DND-41 (cell line): ENCODE results near the gene MACROD1.

Experiments used
- ATAC-seq: fragments of 200-7000 bp; cut with Tn5 transposase; 3 replicates; pipeline ENCODE4 v1.9.1; 2021; ENCODE audit warnings: low read depth; ENCODE audit not compliant: insufficient read depth
- DNase-seq: peaks from one replicate; pipeline ENCODE4 v3.0.0-alpha.2; 2020
- H2AFZ ChIP-seq: 2 replicates; pipeline ENCODE4 v1.6.0; 2012; ENCODE audit warnings: low read depth, low read length
- H3K27ac ChIP-seq: 2 replicates; pipeline ENCODE4 v1.5.1; 2012; ENCODE audit warnings: low read length, inconsistent platforms
- H3K27me3 ChIP-seq: fragments of 200-600 bp; sonication (generic); 2 replicates; pipeline ENCODE4 v1.6.0; 2012; ENCODE audit warnings: low read length, mild to moderate bottlenecking, inconsistent platforms; ENCODE audit not compliant: insufficient read depth, poor library complexity
- H3K36me3 ChIP-seq: 2 replicates; pipeline ENCODE4 v1.5.1; 2012; ENCODE audit warnings: low read length, inconsistent platforms; ENCODE audit not compliant: insufficient read depth
- H3K4me1 ChIP-seq: 2 replicates; pipeline ENCODE4 v1.5.1; 2012; ENCODE audit warnings: mild to moderate bottlenecking, low read length; ENCODE audit not compliant: insufficient read depth
- H3K4me2 ChIP-seq: 2 replicates; pipeline ENCODE4 v1.6.0; 2012; ENCODE audit warnings: mild to moderate bottlenecking, moderate library complexity, low read length, inconsistent platforms; ENCODE audit not compliant: insufficient read depth
- H3K4me3 ChIP-seq, 2 experiments: fragments of 200-600 bp in 1 of 2; shearing (Covaris generic) in 1 of 2; 2 replicates each; pipeline ENCODE4 v1.5.1; 2012 to 2016; ENCODE audit warnings: inconsistent platforms in 2 of 2, low read length in 2 of 2, mild to moderate bottlenecking in 2 of 2, low read depth in 1 of 2, moderate library complexity in 1 of 2
- H3K79me2 ChIP-seq: 2 replicates; pipeline ENCODE4 v1.6.0; 2012; ENCODE audit warnings: low read length, inconsistent platforms; ENCODE audit not compliant: insufficient read depth
- H3K9ac ChIP-seq: 2 replicates; pipeline ENCODE4 v1.6.0; 2012; ENCODE audit warnings: low read depth, mild to moderate bottlenecking, inconsistent platforms, low read length, moderate library complexity
- H3K9me3 ChIP-seq: 2 replicates; pipeline ENCODE4 v1.5.1; 2012; ENCODE audit warnings: low read length, moderate library complexity, mild to moderate bottlenecking, inconsistent platforms; ENCODE audit not compliant: insufficient read depth, severe bottlenecking
- H4K20me1 ChIP-seq: 2 replicates; pipeline ENCODE4 v1.6.0; 2012; ENCODE audit warnings: low read length; ENCODE audit not compliant: insufficient read depth
- CTCF ChIP-seq: IDR thresholded peaks from 2 replicates; pipeline ENCODE4 v1.5.1; 2012; ENCODE audit warnings: borderline replicate concordance, low read length, moderate library complexity, mild to moderate bottlenecking; ENCODE audit not compliant: poor library complexity, severe bottlenecking; ENCODE audit errors: extremely low read depth
- EZH2 ChIP-seq: IDR thresholded peaks from 3 replicates; pipeline ENCODE4 v1.6.1; 2012; ENCODE audit warnings: borderline replicate concordance, low read depth, mild to moderate bottlenecking, moderate library complexity, low read length, inconsistent platforms; ENCODE audit not compliant: severe bottlenecking

Gene MACROD1

GRCh38 chr11:64140082-64140481, 25.8 kb downstream of the MACROD1 start:
- no peak for ATAC-seq
- no peak overlapping the region for H3K9ac ChIP-seq
- no peaks in the 10 kb centered on the region for H3K36me3 ChIP-seq
- H3K79me2 ChIP-seq, result no peaks in the 10 kb centered on the region
- H3K4me1 ChIP-seq, result no peaks in the 10 kb centered on the region
- H3K4me3 ChIP-seq, result no peak overlapping the region
- peaks cover 38% of the 10 kb centered on the region for H4K20me1 ChIP-seq
- H2AFZ ChIP-seq, result no peak overlapping the region
- no peaks in the 10 kb centered on the region for H3K9me3 ChIP-seq
- TF ChIP-seq EZH2, result no peak
- TF ChIP-seq CTCF, result no peak
- no peak overlapping the region for H3K4me2 ChIP-seq
- H3K27me3 ChIP-seq, result no peaks in the 10 kb centered on the region
- H3K27ac ChIP-seq, result no peak overlapping the region
- DNase-seq, result no peak

- DNase-seq, result no peak
- Histone ChIP-seq H3K4me1 (no peaks in the 10 kb centered on the region), H3K27me3 (no peaks in the 10 kb centered on the region), H3K4me2 (no peak overlapping the region), H3K36me3 (no peaks in the 10 kb centered on the region), H3K4me3 (no peak overlapping the region), H2AFZ (no peak overlapping the region), H4K20me1 (peaks cover 41% of the 10 kb centered on the region), H3K9ac (no peak overlapping the region), H3K79me2 (no peaks in the 10 kb centered on the region), H3K27ac (no peak overlapping the region), H3K9me3 (no peaks in the 10 kb centered on the region)
- no peak for ATAC-seq
- TF ChIP-seq EZH2 (no peak), CTCF (no peak)
Observed at GRCh38 chr11:64139049-64139448, 26.9 kb downstream of the MACROD1 start.

GRCh38 chr11:64138398-64138797, 27.5 kb downstream of the MACROD1 start:
- H2AFZ ChIP-seq, result no peak overlapping the region
- H4K20me1 ChIP-seq, result peaks cover 37% of the 10 kb centered on the region
- no peaks in the 10 kb centered on the region for H3K9me3 ChIP-seq
- no peak for TF ChIP-seq CTCF
- no peak for TF ChIP-seq EZH2
- no peak overlapping the region for H3K27ac ChIP-seq
- H3K9ac ChIP-seq, result no peak overlapping the region
- no peaks in the 10 kb centered on the region for H3K4me1 ChIP-seq
- no peaks in the 10 kb centered on the region for H3K36me3 ChIP-seq
- no peak overlapping the region for H3K4me3 ChIP-seq
- no peak overlapping the region for H3K4me2 ChIP-seq
- ATAC-seq, result no peak
- no peak for DNase-seq
- no peaks in the 10 kb centered on the region for H3K79me2 ChIP-seq
- no peaks in the 10 kb centered on the region for H3K27me3 ChIP-seq

GRCh38 chr11:64136765-64137441, 29.0 kb downstream of the MACROD1 start:
- Histone ChIP-seq H3K27me3 (no peaks in the 10 kb centered on the region), H3K9me3 (no peaks in the 10 kb centered on the region), H3K27ac (no peak overlapping the region), H3K79me2 (no peaks in the 10 kb centered on the region), H4K20me1 (peaks cover 40% of the 10 kb centered on the region), H3K36me3 (no peaks in the 10 kb centered on the region), H3K4me1 (no peaks in the 10 kb centered on the region), H3K4me3 (no peak overlapping the region), H3K9ac (no peak overlapping the region), H3K4me2 (no peak overlapping the region), H2AFZ (no peak overlapping the region)
- DNase-seq (no peak), ATAC-seq (no peak)
- TF ChIP-seq EZH2, result no peak
- TF ChIP-seq CTCF, result no peak
